ENCODE results near the gene WDPCP. TPM values are rescaled to one million over a fixed set of nuclear protein-coding genes. Genes with fewer than 3 reads are reported as not detected.

Gene WDPCP
- total and polyA plus RNA-seq, 10 of the 15 experiments (the other 5 are each of a cell fraction or from before 2014, with no cell fraction given): 2.1 to 7.9 (median 4.6) TPM

DNA sequence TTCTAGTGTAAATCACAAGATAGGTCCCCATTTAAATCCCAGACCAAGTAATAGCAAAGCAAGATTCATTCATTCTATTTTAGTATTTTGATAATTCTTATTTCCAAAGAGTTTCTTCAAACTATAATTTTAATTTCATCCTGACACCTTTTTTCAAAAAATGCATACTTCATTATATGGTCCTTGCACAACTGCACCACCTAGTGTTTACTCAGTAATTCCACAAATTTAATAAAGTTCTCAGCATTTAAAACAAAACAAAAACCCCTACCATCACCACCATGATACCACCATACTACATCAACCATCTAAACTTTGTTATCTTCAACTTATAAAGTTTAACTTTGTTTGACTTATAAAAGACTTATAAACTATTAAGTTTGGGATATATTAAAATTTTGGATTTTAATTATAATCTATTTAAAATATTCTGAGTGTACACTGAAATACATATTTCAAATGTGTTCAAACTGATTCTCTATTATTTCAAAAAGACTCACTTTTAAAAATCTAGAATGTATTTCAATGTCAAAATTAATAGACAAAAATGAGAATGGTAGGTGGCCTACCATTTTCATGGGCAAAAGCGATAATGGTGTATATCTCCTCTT is 44.2 kb downstream of the WDPCP start:
- H3K27ac ChIP-seq (ENCODE audit: control insufficient read depth, insufficient read depth): no peak overlapping the region
- no peak overlapping the region for H2AFZ ChIP-seq (ENCODE audit: control insufficient read depth, low read depth, low read length)
- no TSS peak for BruUV-seq (replicated peaks)
- intact Hi-C loops (cut with micrococcal nuclease; ENCODE audit: unreplicated experiment): no loop called here
- H3K4me1 ChIP-seq (ENCODE audit: control insufficient read depth, insufficient read depth, low read length): no peaks in the 10 kb centered on the region
- no peak for DNase-seq (ENCODE audit: low read depth, low spot score)
- ChIA-PET SMC1A (ENCODE audit: uncharacterized antibody, unreplicated experiment) (interaction anchor here (0.9 kb wide), 1 partner anchor 1087 kb away, joined by 5 read pairs; no protein-coding TSS in a partner anchor), POLR2A (no interaction called here), CTCF (interaction anchor here (0.7 to 1.3 kb wide), 14 partner anchors 12 to 1086 kb away, joined by 3 to 8 read pairs (median 4); no protein-coding TSS in a partner anchor), RAD21 (ENCODE audit: unreplicated experiment) (interaction anchor here (1.0 to 1.3 kb wide), 4 partner anchors 9 to 757 kb away, joined by 3 to 4 read pairs (median 3); no protein-coding TSS in a partner anchor)
- no peak overlapping the region for H3K4me2 ChIP-seq (ENCODE audit: control insufficient read depth, insufficient read depth)
- H3K9ac ChIP-seq (ENCODE audit: control insufficient read depth, insufficient read depth, low read length): no peak overlapping the region
- 100% methylated on average over 1 of the region's 1 CpG for WGBS (ENCODE audit: insufficient coverage, insufficient replicate concordance, low lambda C conversion rate, missing lambda C conversion rate)
- in situ Hi-C loops (cut with MboI): loop anchor here (10.0 kb wide), 1 partner anchor 759 kb away; no protein-coding TSS in a partner anchor
- H3K36me3 ChIP-seq (ENCODE audit: control insufficient read depth in 2 of 2, insufficient read depth in 2 of 2, low read length in 1 of 2): no peaks in the 10 kb centered on the region
- H3K9me3 ChIP-seq (replicated peaks; ENCODE audit: control insufficient read depth, insufficient read depth, low read length): no peaks in the 10 kb centered on the region; the same call in 2 of the 3 replicates
- H3K4me3 ChIP-seq: no peak overlapping the region
- peak; percentile 67 for ATAC-seq
- 0 out of 2 replicates have a peak, but pooled peaks have one; percentile 23 for TF ChIP-seq ZNF384 (IDR thresholded peaks at IDR 0.05; ENCODE audit: borderline replicate concordance, low read depth, low read length)
- TF ChIP-seq FOXK2 (IDR thresholded peaks at IDR 0.05): no peak
- TF ChIP-seq, protein P1, sequence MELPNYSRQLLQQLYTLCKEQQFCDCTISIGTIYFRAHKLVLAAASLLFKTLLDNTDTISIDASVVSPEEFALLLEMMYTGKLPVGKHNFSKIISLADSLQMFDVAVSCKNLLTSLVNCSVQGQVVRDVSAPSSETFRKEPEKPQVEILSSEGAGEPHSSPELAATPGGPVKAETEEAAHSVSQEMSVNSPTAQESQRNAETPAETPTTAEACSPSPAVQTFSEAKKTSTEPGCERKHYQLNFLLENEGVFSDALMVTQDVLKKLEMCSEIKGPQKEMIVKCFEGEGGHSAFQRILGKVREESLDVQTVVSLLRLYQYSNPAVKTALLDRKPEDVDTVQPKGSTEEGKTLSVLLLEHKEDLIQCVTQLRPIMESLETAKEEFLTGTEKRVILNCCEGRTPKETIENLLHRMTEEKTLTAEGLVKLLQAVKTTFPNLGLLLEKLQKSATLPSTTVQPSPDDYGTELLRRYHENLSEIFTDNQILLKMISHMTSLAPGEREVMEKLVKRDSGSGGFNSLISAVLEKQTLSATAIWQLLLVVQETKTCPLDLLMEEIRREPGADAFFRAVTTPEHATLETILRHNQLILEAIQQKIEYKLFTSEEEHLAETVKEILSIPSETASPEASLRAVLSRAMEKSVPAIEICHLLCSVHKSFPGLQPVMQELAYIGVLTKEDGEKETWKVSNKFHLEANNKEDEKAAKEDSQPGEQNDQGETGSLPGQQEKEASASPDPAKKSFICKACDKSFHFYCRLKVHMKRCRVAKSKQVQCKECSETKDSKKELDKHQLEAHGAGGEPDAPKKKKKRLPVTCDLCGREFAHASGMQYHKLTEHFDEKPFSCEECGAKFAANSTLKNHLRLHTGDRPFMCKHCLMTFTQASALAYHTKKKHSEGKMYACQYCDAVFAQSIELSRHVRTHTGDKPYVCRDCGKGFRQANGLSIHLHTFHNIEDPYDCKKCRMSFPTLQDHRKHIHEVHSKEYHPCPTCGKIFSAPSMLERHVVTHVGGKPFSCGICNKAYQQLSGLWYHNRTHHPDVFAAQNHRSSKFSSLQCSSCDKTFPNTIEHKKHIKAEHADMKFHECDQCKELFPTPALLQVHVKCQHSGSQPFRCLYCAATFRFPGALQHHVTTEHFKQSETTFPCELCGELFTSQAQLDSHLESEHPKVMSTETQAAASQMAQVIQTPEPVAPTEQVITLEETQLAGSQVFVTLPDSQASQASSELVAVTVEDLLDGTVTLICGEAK (IDR thresholded peaks at IDR 0.05; ENCODE audit: borderline replicate concordance): peak; percentile 83
- TF ChIP-seq NBN (IDR thresholded peaks at IDR 0.05): no peak
- peak; percentile 42; the same call in 1 of the 2 replicates for TF ChIP-seq SMC3 (IDR thresholded peaks at IDR 0.05; ENCODE audit: borderline replicate concordance, low read length)
- TF ChIP-seq BHLHE40 (IDR thresholded peaks at IDR 0.05; ENCODE audit: borderline replicate concordance in 1 of 2, low read depth in 2 of 2, low read length in 1 of 2): no peak
- TF ChIP-seq RAD21 (IDR thresholded peaks at IDR 0.05; ENCODE audit: insufficient read depth, low read depth, low read length): peak; percentile 53; the same call in 1 of the 2 replicates
- TF ChIP-seq, protein P2, sequence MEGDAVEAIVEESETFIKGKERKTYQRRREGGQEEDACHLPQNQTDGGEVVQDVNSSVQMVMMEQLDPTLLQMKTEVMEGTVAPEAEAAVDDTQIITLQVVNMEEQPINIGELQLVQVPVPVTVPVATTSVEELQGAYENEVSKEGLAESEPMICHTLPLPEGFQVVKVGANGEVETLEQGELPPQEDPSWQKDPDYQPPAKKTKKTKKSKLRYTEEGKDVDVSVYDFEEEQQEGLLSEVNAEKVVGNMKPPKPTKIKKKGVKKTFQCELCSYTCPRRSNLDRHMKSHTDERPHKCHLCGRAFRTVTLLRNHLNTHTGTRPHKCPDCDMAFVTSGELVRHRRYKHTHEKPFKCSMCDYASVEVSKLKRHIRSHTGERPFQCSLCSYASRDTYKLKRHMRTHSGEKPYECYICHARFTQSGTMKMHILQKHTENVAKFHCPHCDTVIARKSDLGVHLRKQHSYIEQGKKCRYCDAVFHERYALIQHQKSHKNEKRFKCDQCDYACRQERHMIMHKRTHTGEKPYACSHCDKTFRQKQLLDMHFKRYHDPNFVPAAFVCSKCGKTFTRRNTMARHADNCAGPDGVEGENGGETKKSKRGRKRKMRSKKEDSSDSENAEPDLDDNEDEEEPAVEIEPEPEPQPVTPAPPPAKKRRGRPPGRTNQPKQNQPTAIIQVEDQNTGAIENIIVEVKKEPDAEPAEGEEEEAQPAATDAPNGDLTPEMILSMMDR (IDR thresholded peaks at IDR 0.05 in 2 of 3, conservative IDR thresholded peaks at IDR 0.05 in 1 of 3; ENCODE audit: control insufficient read depth in 2 of 3, extremely low read depth in 1 of 3, insufficient read depth in 1 of 3, low read depth in 3 of 3, low read length in 3 of 3): peak; percentile 34 to 49 (median 45); a peak in 4 of 6 replicates
- TF ChIP-seq PAX5 (IDR thresholded peaks at IDR 0.05; ENCODE audit: borderline replicate concordance, low read depth, low read length): no peak
- no peak for TF ChIP-seq ZSCAN29 (IDR thresholded peaks at IDR 0.05)
- H3K79me2 ChIP-seq (ENCODE audit: control insufficient read depth, insufficient read depth, low read length): no peaks in the 10 kb centered on the region
- no peaks in the 10 kb centered on the region for H3K27me3 ChIP-seq (replicated peaks in 1 of 2; ENCODE audit: control insufficient read depth in 2 of 2, insufficient read depth in 2 of 2, low read length in 1 of 2)
- peak; percentile 91 for FAIRE-seq
- no peaks in the 10 kb centered on the region for H4K20me1 ChIP-seq (ENCODE audit: control insufficient read depth, insufficient read depth)
